K562 (cell line): ENCODE data around the gene RCOR3. TPM values are rescaled to one million over a fixed set of nuclear protein-coding genes. Genes with fewer than 3 reads are reported as not detected.
"Not testable (repeated sequence)": the region's sequence is repeated elsewhere in the genome, so short reads cannot be mapped to it uniquely, and the experiment has no call there.

ENCODE experiments used
- AFF1 ChIP-seq, 2 experiments: fragments of 450-650 bp; IDR thresholded peaks; 2 replicates each; pipeline ENCODE4 v1.6.1; 2018; ENCODE audit warnings: mild to moderate bottlenecking in 2 of 2, low read depth in 1 of 2; ENCODE audit not compliant: partially characterized antibody in 2 of 2
- DPF2 ChIP-seq: fragments of 450-650 bp; IDR thresholded peaks from 2 replicates; pipeline ENCODE4 v1.6.1; 2016
- ELK3 ChIP-seq: fragments of 450-650 bp; formaldehyde crosslinking; IDR thresholded peaks from 2 replicates; pipeline ENCODE4 v1.4.0; 2020; ENCODE audit warnings: mild to moderate bottlenecking
- FOXK2 ChIP-seq, 2 experiments: fragments of 450-650 bp; IDR thresholded peaks in 1 of 2; conservative IDR thresholded peaks in 1 of 2; 2 replicates each; pipeline ENCODE4 v1.6.1; 2016; ENCODE audit warnings: low read depth in 2 of 2, mild to moderate bottlenecking in 1 of 2
- FOXM1 ChIP-seq, 2 experiments: fragments of 450-650 bp in 1 of 2; sonication (generic) in 1 of 2; formaldehyde crosslinking in 1 of 2; IDR thresholded peaks; 2 replicates each; pipeline versions ENCODE4 v1.6.1 to v1.9.0; 2017 to 2022; ENCODE audit warnings: low read depth in 2 of 2, mild to moderate bottlenecking in 2 of 2, missing genetic modification reagents in 1 of 2, moderate library complexity in 1 of 2
- JUND ChIP-seq, 2 experiments: IDR thresholded peaks; 2 replicates in 1 of 2; 3 replicates in 1 of 2; pipeline ENCODE4 v1.6.1; 2011; ENCODE audit warnings: borderline replicate concordance in 2 of 2, low read depth in 2 of 2, low read length in 2 of 2, improper control_type of control experiment in 1 of 2, missing biosample characterization in 1 of 2, missing genetic modification characterization in 1 of 2, missing genetic modification reagents in 1 of 2
- PML ChIP-seq: IDR thresholded peaks from 2 replicates; pipeline ENCODE4 v1.6.1; 2012; ENCODE audit warnings: low read length, inconsistent platforms
- SMAD3 ChIP-seq: fragments of 450-650 bp; formaldehyde crosslinking; conservative IDR thresholded peaks from 2 replicates; pipeline ENCODE4 v1.4.0; 2020; ENCODE audit warnings: mild to moderate bottlenecking
- SOX6 ChIP-seq: fragments of 450-650 bp; IDR thresholded peaks from 2 replicates; pipeline ENCODE4 v1.6.1; 2014; ENCODE audit warnings: mild to moderate bottlenecking
- VEZF1 ChIP-seq: fragments of 200-800 bp; sonication (Bioruptor generic); IDR thresholded peaks from 2 replicates; pipeline ENCODE4 v1.6.1; 2017; ENCODE audit warnings: missing genetic modification characterization, missing compliant biosample characterization
- ZBTB17 ChIP-seq: fragments of 450-650 bp; formaldehyde crosslinking; IDR thresholded peaks from 2 replicates; pipeline ENCODE4 v1.4.0; 2020; ENCODE audit warnings: mild to moderate bottlenecking
- ZNF23 ChIP-seq: fragments of 250-450 bp; sonication (Bioruptor Pico); IDR thresholded peaks from 2 replicates; pipeline ENCODE4 v1.4.0; 2020; ENCODE audit warnings: mild to moderate bottlenecking
- ZNF592 ChIP-seq: fragments of 450-650 bp; IDR thresholded peaks from 2 replicates; pipeline ENCODE4 v1.6.1; 2017; ENCODE audit warnings: antibody characterized with exemption, mild to moderate bottlenecking
- ZNF644 ChIP-seq: fragments of 200-800 bp; sonication (Bioruptor generic); IDR thresholded peaks from 2 replicates; pipeline ENCODE4 v1.6.1; 2016; ENCODE audit warnings: low read depth, missing genetic modification characterization, missing compliant biosample characterization
- polyA plus RNA-seq, 8 experiments: library from polyadenylated mRNA; depleted of rRNA in 4 of 8; stranded (reverse) in 5 of 8; unstranded in 3 of 8; fragments of >200 nt; fragmentation: Nextera tagmentation in 2 of 8; fragmentation: Illumina TruSeq in 1 of 8; extraction: Ambion mirVana in 2 of 8; extraction: Trizol in 1 of 8; gene quantifications; 2 replicates each; pipeline versions ENCODE4 v1.2.1 to v1.2.3, GENCODE V29; 2011 to 2014; ENCODE audit warnings: inconsistent platforms in 1 of 8, missing spikeins in 1 of 8
- total RNA-seq, 7 experiments: library from RNA; depleted of rRNA in 6 of 7; stranded (reverse); fragments of >200 nt in 6 of 7; fragmentation: Illumina TruSeq in 2 of 7; extraction: Trizol in 2 of 7; gene quantifications; 2 replicates each; pipeline versions ENCODE4 v1.2.1 to v1.2.3, GENCODE V29; 2011 to 2021; ENCODE audit warnings: low replicate concordance in 1 of 7

Gene RCOR3
- total and polyA plus RNA-seq, 9 of the 15 experiments (the other 6 are each of a cell fraction or from before 2014, with no cell fraction given): 9.7 to 42.7 (median 29.5) TPM

- peak in 1 of 2 experiments; percentile 47 for TF ChIP-seq AFF1 (IDR thresholded peaks at IDR 0.05; ENCODE audit: low read depth in 1 of 2, partially characterized antibody in 2 of 2)
- peak; percentile 83 for TF ChIP-seq ZBTB17
- TF ChIP-seq ELK3 (CRISPR knock-in tag): 0 out of 2 replicates have a peak, but pooled peaks have one; percentile 19
- peak; percentile 91; the same call in 1 of the 2 replicates for TF ChIP-seq FOXM1 (IDR thresholded peaks at IDR 0.05; ENCODE audit: low read depth)
- not testable (repeated sequence) for TF ChIP-seq FOXM1 (CRISPR knock-in tag; IDR thresholded peaks at IDR 0.05; ENCODE audit: low read depth); JUND (IDR thresholded peaks at IDR 0.05; ENCODE audit: borderline replicate concordance, low read depth, low read length)
- TF ChIP-seq JUND (tag; IDR thresholded peaks at IDR 0.05; ENCODE audit: borderline replicate concordance, low read depth, low read length): peak; percentile 26; the same call in 2 of the 3 replicates
- peak; percentile 21; the same call in 1 of the 2 replicates for TF ChIP-seq VEZF1 (CRISPR knock-in tag)
- 0 out of 2 replicates have a peak, but pooled peaks have one; percentile 52 for TF ChIP-seq ZNF23 (CRISPR knock-in tag)
- peak; percentile 94 for TF ChIP-seq DPF2
- peak; percentile 96 for TF ChIP-seq SOX6
- TF ChIP-seq ZNF592: peak; percentile 99
- TF ChIP-seq PML: peak; percentile 88
- TF ChIP-seq ZNF644 (tag): peak; percentile 64
- TF ChIP-seq FOXK2 (conservative IDR thresholded peaks at IDR 0.05 in 1 of 2, IDR thresholded peaks at IDR 0.05 in 1 of 2; ENCODE audit: low read depth in 2 of 2): peak; percentile 37 to 43; a peak in 2 of 4 replicates
- 0 out of 2 replicates have a peak, but pooled peaks have one; percentile 80 for TF ChIP-seq SMAD3 (CRISPR knock-in tag)
Measured at GRCh38 chr1:211222469-211223234, 36.5 kb upstream of the RCOR3 start (continued).
